Ishikawa (cell line): ENCODE data around the gene LRRC1.

Source experiments
- CEBPB ChIP-seq: IDR thresholded peaks from 2 replicates; pipeline ENCODE4 v1.6.1; 2012
- CREB1 ChIP-seq: IDR thresholded peaks from 2 replicates; pipeline ENCODE4 v1.6.1; 2012; ENCODE audit warnings: low read depth
- EGR1 ChIP-seq: IDR thresholded peaks from 2 replicates; pipeline ENCODE4 v1.6.1; 2012
- EP300 ChIP-seq: IDR thresholded peaks from 2 replicates; pipeline ENCODE4 v1.6.1; 2012; ENCODE audit warnings: borderline replicate concordance
- FOXM1 ChIP-seq: IDR thresholded peaks from 2 replicates; pipeline ENCODE4 v1.6.1; 2012; ENCODE audit warnings: low read depth, borderline replicate concordance
- MAX ChIP-seq: IDR thresholded peaks from 2 replicates; pipeline ENCODE4 v1.6.1; 2012
- NFIC ChIP-seq: IDR thresholded peaks from 2 replicates; pipeline ENCODE4 v1.6.1; 2012
- RAD21 ChIP-seq: IDR thresholded peaks from 2 replicates; pipeline ENCODE4 v1.6.1; 2012; ENCODE audit warnings: low read depth
- REST ChIP-seq: IDR thresholded peaks from 2 replicates; pipeline ENCODE4 v1.6.1; 2012; ENCODE audit warnings: low read depth, mild to moderate bottlenecking
- TAF1 ChIP-seq: IDR thresholded peaks from 2 replicates; pipeline ENCODE4 v1.6.1; 2012; ENCODE audit warnings: low read depth, mild to moderate bottlenecking
- TEAD4 ChIP-seq: IDR thresholded peaks from 2 replicates; pipeline ENCODE4 v1.6.1; 2012
- YY1 ChIP-seq: IDR thresholded peaks from 2 replicates; pipeline ENCODE4 v1.6.1; 2012; ENCODE audit warnings: low read depth
- ZBTB7A ChIP-seq: IDR thresholded peaks from 2 replicates; pipeline ENCODE4 v1.6.1; 2012; ENCODE audit warnings: low read depth

GRCh38 chr6:53840027-53840426, 45.2 kb downstream of the LRRC1 start:
- no peak for TF ChIP-seq TEAD4
- no peak for TF ChIP-seq RAD21
- TF ChIP-seq EP300, result no peak
- TF ChIP-seq MAX, result no peak
- TF ChIP-seq REST, result no peak
- no peak for TF ChIP-seq CEBPB
- TF ChIP-seq CREB1, result no peak
- no peak for TF ChIP-seq EGR1
- no peak for TF ChIP-seq TAF1
- TF ChIP-seq ZBTB7A, result no peak
- TF ChIP-seq NFIC, result no peak
- TF ChIP-seq YY1, result no peak
- TF ChIP-seq FOXM1, result no peak
